HCT116 (cell line): ENCODE data around the gene LOXHD1. TPM values are rescaled to one million over a fixed set of nuclear protein-coding genes. Genes with fewer than 3 reads are reported as not detected.

Source experiments
- ATAC-seq: fragments of 200-7000 bp; cut with Tn5 transposase; 2 replicates; pipeline ENCODE4 v1.9.1; 2020; ENCODE audit warnings: mild to moderate bottlenecking, moderate library complexity
- BruUV-seq: library from RNA; stranded (reverse); fragments of 400-500 nt; replicated peaks from 2 replicates; lab custom pipeline; 2021; lab: Mats Ljungman, UMichigan
- CTCF ChIA-PET: fragments of 300-600 bp; sonication (Branson Sonifier 250); formaldehyde crosslinking; loops from one replicate; lab custom pipeline; 2021; ENCODE audit warnings: antibody characterized with exemption; lab: Charles Lee
- POLR2A ChIA-PET: fragments of 300-600, 350-600 bp; sonication (Branson Sonifier 250); formaldehyde crosslinking; loops from one replicate; lab custom pipeline; 2021; ENCODE audit warnings: antibody characterized with exemption; lab: Charles Lee
- RAD21 ChIA-PET, 2 experiments: fragments of 300-600 bp; sonication (Branson Sonifier 250); formaldehyde crosslinking; loops; one replicate each; lab custom pipeline; 2023; ENCODE audit warnings: low total read pairs in 2 of 2; ENCODE audit not compliant: uncharacterized antibody in 2 of 2, unreplicated experiment in 2 of 2, low non-redundant PET in 1 of 2; lab: Charles Lee
- DNase-seq: peaks from one replicate; pipeline ENCODE4 v3.0.0-alpha.2; 2010; ENCODE audit warnings: low read depth, low spot score
- H2AFZ ChIP-seq: fragments of 200-600 bp; shearing (Covaris generic), sonication (generic); 2 replicates; pipeline ENCODE4 v1.6.1; 2017; ENCODE audit warnings: low read depth, mixed run types, mixed read lengths, antibody characterized with exemption, low read length; ENCODE audit not compliant: poor library complexity, severe bottlenecking
- H3K27ac ChIP-seq: 2 replicates; pipeline ENCODE4 v1.5.1; 2012; ENCODE audit warnings: low read depth, low read length
- H3K27me3 ChIP-seq: fragments of 200-600 bp; sonication (generic); 2 replicates; pipeline ENCODE4 v1.6.1; 2016; ENCODE audit warnings: mixed run types, low read length, mixed read lengths; ENCODE audit not compliant: insufficient read depth
- H3K36me3 ChIP-seq, 2 experiments: fragments of 200-500 bp in 1 of 2; fragments of 200-600 bp in 1 of 2; sonication (Bioruptor generic) in 1 of 2; sonication (generic) in 1 of 2; 2 replicates each; pipeline versions ENCODE4 v1.5.1 to v1.6.1; 2014 to 2016; ENCODE audit warnings: low read length in 2 of 2, inconsistent platforms in 1 of 2, mixed read lengths in 1 of 2, mixed run types in 1 of 2; ENCODE audit not compliant: insufficient read depth in 2 of 2, control insufficient read depth in 1 of 2
- H3K4me1 ChIP-seq, 2 experiments: fragments of 200-600 bp in 1 of 2; sonication (generic) in 1 of 2; 2 replicates each; pipeline versions ENCODE4 v1.5.1 to v1.6.1; 2012 to 2017; ENCODE audit warnings: low read length in 2 of 2, inconsistent platforms in 1 of 2, mild to moderate bottlenecking in 1 of 2, mixed read lengths in 1 of 2, mixed run types in 1 of 2, moderate library complexity in 1 of 2; ENCODE audit not compliant: insufficient read depth in 2 of 2, control insufficient read depth in 1 of 2
- H3K4me2 ChIP-seq: fragments of 200-600 bp; sonication (generic); 2 replicates; pipeline ENCODE4 v1.6.1; 2017; ENCODE audit warnings: mixed run types, low read length, mixed read lengths
- H3K4me3 ChIP-seq, 2 experiments: fragments of 200-600 bp in 1 of 2; sonication (generic) in 1 of 2; replicated peaks in 1 of 2; 2 replicates each; pipeline ENCODE4 v1.5.1; 2011 to 2016; ENCODE audit warnings: low read length in 2 of 2, control low read depth in 1 of 2, low read depth in 1 of 2, mild to moderate bottlenecking in 1 of 2, mixed read lengths in 1 of 2, mixed run types in 1 of 2
- H3K79me2 ChIP-seq: fragments of 200-600 bp; sonication (generic); 2 replicates; pipeline ENCODE4 v1.6.1; 2017; ENCODE audit warnings: mild to moderate bottlenecking, mixed run types, low read length, moderate library complexity, mixed read lengths; ENCODE audit not compliant: insufficient read depth
- H3K9ac ChIP-seq: fragments of 200-600 bp; sonication (generic); 2 replicates; pipeline ENCODE4 v1.6.1; 2016; ENCODE audit warnings: low read length, mixed read lengths
- H3K9me2 ChIP-seq: fragments of 200-600 bp; sonication (generic), shearing (Covaris generic); 2 replicates; pipeline ENCODE4 v1.6.1; 2017; ENCODE audit warnings: mixed run types, mild to moderate bottlenecking, moderate library complexity; ENCODE audit not compliant: insufficient read depth
- H3K9me3 ChIP-seq, 2 experiments: fragments of 200-500 bp in 1 of 2; fragments of 200-600 bp in 1 of 2; sonication (Bioruptor generic) in 1 of 2; sonication (generic) in 1 of 2; 2 replicates each; pipeline ENCODE4 v1.6.1; 2014 to 2017; ENCODE audit warnings: low read length in 2 of 2, mixed read lengths in 2 of 2, inconsistent platforms in 1 of 2, low read depth in 1 of 2, mild to moderate bottlenecking in 1 of 2, mixed run types in 1 of 2, moderate library complexity in 1 of 2; ENCODE audit not compliant: control insufficient read depth in 1 of 2, insufficient read depth in 1 of 2
- H4K20me1 ChIP-seq: fragments of 200-600 bp; sonication (generic), shearing (Covaris generic); 2 replicates; pipeline ENCODE4 v1.6.1; 2017; ENCODE audit warnings: mixed run types, mild to moderate bottlenecking, moderate library complexity; ENCODE audit not compliant: insufficient read depth
- ATF3 ChIP-seq: IDR thresholded peaks from 2 replicates; pipeline ENCODE4 v1.6.1; 2012
- CBX3 ChIP-seq: IDR thresholded peaks from 2 replicates; pipeline ENCODE4 v1.6.1; 2012; ENCODE audit warnings: low read depth
- CEBPB ChIP-seq: IDR thresholded peaks from 2 replicates; pipeline ENCODE4 v1.6.1; 2012; ENCODE audit warnings: low read depth
- CTCF ChIP-seq, 3 experiments: fragments of 200-600 bp in 1 of 3; sonication (generic) in 1 of 3; IDR thresholded peaks in 2 of 3; conservative IDR thresholded peaks in 1 of 3; 2 replicates each; pipeline ENCODE4 v1.5.1; 2012 to 2017; ENCODE audit warnings: low read depth in 2 of 3, low read length in 2 of 3, antibody characterized with exemption in 1 of 3, borderline replicate concordance in 1 of 3, control low read depth in 1 of 3, mild to moderate bottlenecking in 1 of 3, mixed read lengths in 1 of 3, mixed run types in 1 of 3, moderate library complexity in 1 of 3; ENCODE audit not compliant: insufficient read depth in 1 of 3
- EGR1 ChIP-seq: IDR thresholded peaks from 2 replicates; pipeline ENCODE4 v1.6.1; 2012; ENCODE audit warnings: low read depth
- ELF1 ChIP-seq: IDR thresholded peaks from 2 replicates; pipeline ENCODE4 v1.6.1; 2012; ENCODE audit warnings: low read depth, borderline replicate concordance
- EZH2 ChIP-seq: fragments of 200-600 bp; sonication (generic); IDR thresholded peaks from 2 replicates; pipeline ENCODE4 v1.6.1; 2017; ENCODE audit warnings: antibody characterized with exemption, mixed run types
- EZH2phosphoT487 ChIP-seq: fragments of 200-600 bp; IDR thresholded peaks from 2 replicates; pipeline ENCODE4 v1.6.1; 2018; ENCODE audit warnings: antibody characterized with exemption, borderline replicate concordance
- FOSL1 ChIP-seq: IDR thresholded peaks from 2 replicates; pipeline ENCODE4 v1.6.1; 2012; ENCODE audit warnings: low read depth
- JUND ChIP-seq: IDR thresholded peaks from 2 replicates; pipeline ENCODE4 v1.6.1; 2012
- POLR2A ChIP-seq: IDR thresholded peaks from 2 replicates; pipeline ENCODE4 v1.7.0; 2011; ENCODE audit warnings: borderline replicate concordance; ENCODE audit not compliant: insufficient read depth, insufficient read length; ENCODE audit errors: extremely low read depth
- POLR2AphosphoS5 ChIP-seq: IDR thresholded peaks from 2 replicates; pipeline ENCODE4 v1.6.1; 2011; ENCODE audit warnings: mild to moderate bottlenecking, low read depth, low read length, moderate library complexity
- RAD21 ChIP-seq: IDR thresholded peaks from 2 replicates; pipeline ENCODE4 v1.6.1; 2012; ENCODE audit warnings: low read depth, mild to moderate bottlenecking
- SIN3A ChIP-seq: IDR thresholded peaks from 2 replicates; pipeline ENCODE4 v1.6.1; 2012; ENCODE audit warnings: low read depth
- SP1 ChIP-seq: IDR thresholded peaks from 2 replicates; pipeline ENCODE4 v1.6.1; 2012; ENCODE audit warnings: low read depth
- SRF ChIP-seq: IDR thresholded peaks from 2 replicates; pipeline ENCODE4 v1.6.1; 2012; ENCODE audit warnings: low read depth
- TCF7L2 ChIP-seq: IDR thresholded peaks from 2 replicates; pipeline ENCODE4 v1.7.0; 2011; ENCODE audit warnings: borderline replicate concordance, inconsistent platforms; ENCODE audit not compliant: insufficient read depth, insufficient read length; ENCODE audit errors: extremely low read depth
- YY1 ChIP-seq: IDR thresholded peaks from 2 replicates; pipeline ENCODE4 v1.6.1; 2011; ENCODE audit warnings: low read length, low read depth, moderate library complexity, mild to moderate bottlenecking; ENCODE audit not compliant: insufficient replicate concordance; ENCODE audit errors: extremely low read depth
- ZBTB33 ChIP-seq: IDR thresholded peaks from 2 replicates; pipeline ENCODE4 v1.6.1; 2011; ENCODE audit warnings: mild to moderate bottlenecking, low read length, moderate library complexity; ENCODE audit not compliant: insufficient replicate concordance; ENCODE audit errors: extremely low read depth
- ZFX ChIP-seq: fragments of 450-650 bp; IDR thresholded peaks from 2 replicates; pipeline ENCODE4 v1.6.1; 2017
- intact Hi-C: fragments of 100-400 bp; cut with micrococcal nuclease; formaldehyde crosslinking; loops from 2 replicates; pipeline ENCODE4 v1.10.0; 2022
- total RNA-seq: library from RNA; stranded (reverse); gene quantifications from one replicate; pipeline ENCODE4 v1.2.1, GENCODE V29; 2021; ENCODE audit not compliant: unreplicated experiment

Gene LOXHD1
- total RNA-seq, 1 experiment from 2014 or later, result not detected

GRCh38 chr18:46596119-46596518, 60.9 kb downstream of the LOXHD1 start:
- Histone ChIP-seq H3K4me3 (no peak overlapping the region), H2AFZ (no peak overlapping the region), H3K9me3 (no peaks in the 10 kb centered on the region), H3K27ac (no peak overlapping the region), H3K9me2 (no peaks in the 10 kb centered on the region), H4K20me1 (no peaks in the 10 kb centered on the region), H3K4me1 (no peaks in the 10 kb centered on the region), H3K36me3 (no peaks in the 10 kb centered on the region), H3K4me2 (no peak overlapping the region), H3K9ac (no peak overlapping the region), H3K79me2 (no peaks in the 10 kb centered on the region), H3K27me3 (0 out of 2 replicates have a peak, but pooled peaks cover 3% of the 10 kb centered on the region)
- ChIA-PET POLR2A (no interaction called here), CTCF (no interaction called here), RAD21 (no interaction called here)
- TF ChIP-seq POLR2AphosphoS5 (no peak), ZBTB33 (no peak), EGR1 (no peak), RAD21 (no peak), ZFX (no peak), FOSL1 (no peak), SRF (no peak), EZH2 (no peak), SIN3A (no peak), JUND (no peak), YY1 (no peak), SP1 (no peak), CEBPB (no peak), CTCF (IDR thresholded peaks at IDR 0.05 in 2 of 3, conservative IDR thresholded peaks at IDR 0.05 in 1 of 3; ENCODE audit: borderline replicate concordance in 1 of 3, insufficient read depth in 1 of 3, low read depth in 2 of 3, low read length in 2 of 3) (no peak), ELF1 (no peak), CBX3 (no peak), POLR2A (no peak), TCF7L2 (no peak), EZH2phosphoT487 (no peak), ATF3 (no peak)
- BruUV-seq, result no TSS peak
- ATAC-seq, result no peak
- intact Hi-C loops, result no loop called here
- no peak for DNase-seq
